GM23248 (cell line): ENCODE measurements around the gene TPK1.

Experiments used
- EZH2 ChIP-seq: fragments of 200-600 bp; sonication (generic); IDR thresholded peaks from 2 replicates; pipeline ENCODE4 v1.6.1; 2018; ENCODE audit warnings: antibody characterized with exemption, mild to moderate bottlenecking; ENCODE audit not compliant: insufficient read depth, poor library complexity, severe bottlenecking
- EZH2phosphoT487 ChIP-seq: fragments of 200-600 bp; sonication (generic); IDR thresholded peaks from 2 replicates; pipeline ENCODE4 v1.6.1; 2018; ENCODE audit warnings: antibody characterized with exemption, moderate library complexity, mild to moderate bottlenecking, low read depth; ENCODE audit not compliant: insufficient read depth

- no peak for TF ChIP-seq EZH2
- no peak for TF ChIP-seq EZH2phosphoT487
Observed at GRCh38 chr7:144584726-144585125, 251.1 kb downstream of the TPK1 start.
